T-helper 1 cell treated with Interleukin-12 subunit alpha and Interleukin-12 subunit beta and Interleukin-4 antibody, amounts not matched to agents 30 μg/mL and 1 μg/mL, for 36 hours (primary cell): Measurements from ENCODE around the gene UBQLN4.

Experiments used
- H3K27ac Mint-ChIP-seq: one replicate; pipeline ENCODE4 v1.8.0; 2021; ENCODE audit warnings: mild to moderate bottlenecking, mixed read lengths
- H3K27me3 Mint-ChIP-seq: one replicate; pipeline ENCODE4 v1.8.0; 2021; ENCODE audit warnings: low read depth, mixed read lengths
- H3K36me3 Mint-ChIP-seq: one replicate; pipeline ENCODE4 v1.8.0; 2021; ENCODE audit warnings: low read depth, mixed read lengths
- H3K4me1 Mint-ChIP-seq: one replicate; pipeline ENCODE4 v1.8.0; 2021; ENCODE audit warnings: low read depth, mixed read lengths
- H3K4me3 Mint-ChIP-seq: one replicate; pipeline ENCODE4 v1.8.0; 2021; ENCODE audit warnings: mild to moderate bottlenecking, moderate library complexity, mixed read lengths
- H3K9me3 Mint-ChIP-seq: one replicate; pipeline ENCODE4 v1.8.0; 2021; ENCODE audit warnings: mixed read lengths

Gene UBQLN4

GRCh38 chr1:156086256-156086662 is 32.7 kb upstream of the UBQLN4 start:
- H3K4me1 Mint-ChIP-seq: peaks cover 9% of the 10 kb centered on the region
- no peak overlapping the region for H3K27ac Mint-ChIP-seq
- no peaks in the 10 kb centered on the region for H3K36me3 Mint-ChIP-seq
- peaks cover 69% of the 10 kb centered on the region for H3K27me3 Mint-ChIP-seq
- H3K4me3 Mint-ChIP-seq: no peak overlapping the region
- no peaks in the 10 kb centered on the region for H3K9me3 Mint-ChIP-seq

GRCh38 chr1:156083800-156084790 is 30.5 kb upstream of the UBQLN4 start:
- Mint-ChIP-seq H3K36me3 (no peaks in the 10 kb centered on the region), H3K4me1 (peaks cover 8% of the 10 kb centered on the region), H3K27me3 (peaks cover 78% of the 10 kb centered on the region), H3K27ac (no peak overlapping the region), H3K4me3 (peak overlapping the region; percentile 70), H3K9me3 (no peaks in the 10 kb centered on the region)

GRCh38 chr1:156082309-156083091 is 28.9 kb upstream of the UBQLN4 start, which contains the start of gene MEX3A:
Gene MEX3A (minus strand): TSS chr1:156082465. CDS start chr1:156081998, 467 bp downstream.
- Mint-ChIP-seq H3K4me1 (peaks cover 8% of the 10 kb centered on the region), H3K27me3 (peaks cover 90% of the 10 kb centered on the region), H3K36me3 (no peaks in the 10 kb centered on the region), H3K27ac (no peak within 1 kb of the TSS), H3K4me3 (peak within 1 kb of the TSS; percentile 85), H3K9me3 (no peaks in the 10 kb centered on the region)

GRCh38 chr1:156081917-156082308 is 28.3 kb upstream of the UBQLN4 start:
- peak overlapping the region; percentile 85 for H3K4me3 Mint-ChIP-seq
- peaks cover 8% of the 10 kb centered on the region for H3K4me1 Mint-ChIP-seq
- H3K27ac Mint-ChIP-seq: no peak overlapping the region
- H3K36me3 Mint-ChIP-seq: no peaks in the 10 kb centered on the region
- no peaks in the 10 kb centered on the region for H3K9me3 Mint-ChIP-seq
- peaks cover 84% of the 10 kb centered on the region for H3K27me3 Mint-ChIP-seq

- H3K27me3 Mint-ChIP-seq: peaks cover 79% of the 10 kb centered on the region
These were observed 27.8 kb upstream of the UBQLN4 start for GRCh38 chr1:156081180-156081916.

DNA sequence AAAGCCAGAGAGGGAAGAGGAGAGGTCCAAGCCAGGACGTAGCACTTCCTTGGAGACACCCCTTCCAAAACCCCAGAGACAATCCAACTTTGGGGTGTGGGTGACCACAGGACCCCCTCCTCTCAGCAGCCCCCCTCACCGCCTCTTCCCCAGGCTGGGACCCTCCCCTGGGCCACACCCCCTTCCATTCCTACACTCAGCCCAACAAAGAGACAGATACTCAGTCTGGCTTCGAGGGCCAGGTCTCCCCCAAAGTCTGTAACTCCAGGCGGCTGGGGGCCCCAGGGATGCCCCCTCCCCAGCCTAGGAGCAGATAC is 27.2 kb upstream of the UBQLN4 start:
- Mint-ChIP-seq H3K9me3 (no peaks in the 10 kb centered on the region), H3K36me3 (no peaks in the 10 kb centered on the region), H3K4me1 (peaks cover 8% of the 10 kb centered on the region), H3K4me3 (no peak overlapping the region), H3K27me3 (peaks cover 75% of the 10 kb centered on the region), H3K27ac (no peak overlapping the region)

More at GRCh38 chr1:156081180-156081916, 27.8 kb upstream of the UBQLN4 start:
- H3K9me3 Mint-ChIP-seq: no peaks in the 10 kb centered on the region
- H3K27ac Mint-ChIP-seq: no peak overlapping the region
- peak overlapping the region; percentile 85 for H3K4me3 Mint-ChIP-seq
- H3K4me1 Mint-ChIP-seq: peaks cover 8% of the 10 kb centered on the region
- H3K36me3 Mint-ChIP-seq: no peaks in the 10 kb centered on the region

GRCh38 chr1:156080241-156080862 is 26.8 kb upstream of the UBQLN4 start:
- Mint-ChIP-seq H3K9me3 (no peaks in the 10 kb centered on the region), H3K4me1 (peaks cover 7% of the 10 kb centered on the region), H3K27me3 (peaks cover 76% of the 10 kb centered on the region), H3K4me3 (no peak overlapping the region), H3K36me3 (no peaks in the 10 kb centered on the region), H3K27ac (no peak overlapping the region)

GRCh38 chr1:156079762-156080161 is 26.2 kb upstream of the UBQLN4 start:
- Mint-ChIP-seq H3K27ac (no peak overlapping the region), H3K36me3 (no peaks in the 10 kb centered on the region), H3K9me3 (no peaks in the 10 kb centered on the region), H3K27me3 (peaks cover 73% of the 10 kb centered on the region), H3K4me1 (peaks cover 6% of the 10 kb centered on the region), H3K4me3 (no peak overlapping the region)

DNA sequence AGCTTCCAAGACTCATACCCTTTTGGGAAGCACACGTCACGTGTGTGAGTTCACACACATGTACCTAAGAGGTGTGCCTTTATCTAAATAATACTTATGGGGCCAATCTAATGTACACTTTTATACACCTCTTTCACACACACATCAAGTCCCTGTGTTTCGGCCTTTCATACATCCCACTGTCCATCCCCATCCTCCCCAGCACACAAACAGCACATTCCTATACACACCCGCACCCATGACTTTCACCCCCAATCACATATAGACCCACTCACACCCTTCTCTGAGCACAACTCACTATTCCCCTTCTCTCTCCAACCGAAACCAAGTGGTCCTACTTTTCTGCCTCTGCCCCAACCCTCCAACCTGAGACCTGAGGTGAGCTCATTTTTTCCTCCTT is 25.1 kb upstream of the UBQLN4 start:
- Mint-ChIP-seq H3K4me3 (no peak overlapping the region), H3K27me3 (peaks cover 63% of the 10 kb centered on the region), H3K4me1 (peaks cover 6% of the 10 kb centered on the region), H3K27ac (no peak overlapping the region), H3K36me3 (no peaks in the 10 kb centered on the region), H3K9me3 (no peaks in the 10 kb centered on the region)

- Mint-ChIP-seq H3K4me3 (no peak overlapping the region), H3K27me3 (peaks cover 52% of the 10 kb centered on the region), H3K27ac (no peak overlapping the region), H3K9me3 (no peaks in the 10 kb centered on the region), H3K4me1 (peaks cover 2% of the 10 kb centered on the region), H3K36me3 (no peaks in the 10 kb centered on the region)
These were observed 23.8 kb upstream of the UBQLN4 start for GRCh38 chr1:156077430-156077760.

DNA sequence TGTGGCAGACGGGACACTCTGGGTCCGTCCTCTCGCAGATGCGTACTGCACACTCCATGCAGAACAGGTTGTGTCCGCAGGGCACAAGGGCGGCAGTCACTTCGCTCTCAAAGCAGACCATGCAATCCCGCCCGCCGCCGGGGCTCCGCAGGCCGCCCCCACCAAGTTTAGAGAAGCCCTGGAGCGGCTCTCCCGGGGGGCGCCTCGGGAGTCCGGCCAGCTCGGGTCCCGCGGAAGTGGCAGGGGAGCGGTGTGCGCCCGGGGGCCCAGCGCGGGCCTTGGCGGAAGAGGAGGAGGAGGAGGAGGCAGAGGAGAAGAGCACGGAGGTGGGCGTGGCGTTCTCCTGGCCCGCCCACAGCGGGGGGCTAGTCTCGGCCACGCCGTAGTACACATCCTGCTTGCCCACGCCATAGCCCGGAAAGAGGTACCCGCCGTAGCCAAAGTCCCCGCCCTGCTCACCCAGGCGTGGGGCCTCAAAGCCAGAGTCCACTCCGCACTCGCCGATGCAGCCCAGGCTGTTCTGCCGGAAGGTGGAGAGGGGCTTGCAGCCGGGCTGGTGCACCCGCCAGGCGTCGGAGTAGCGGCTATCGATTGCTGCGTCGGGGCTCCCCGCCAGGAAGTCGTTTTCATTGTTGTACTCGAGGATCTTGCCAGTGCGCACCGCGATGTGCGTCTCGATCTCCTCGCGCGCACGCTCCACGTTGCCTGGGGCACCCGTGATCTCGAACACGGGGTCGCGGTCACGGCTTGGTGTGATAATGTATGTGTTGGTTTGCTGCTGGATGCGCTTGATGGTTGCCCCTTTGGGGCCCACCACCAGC is 23.2 kb upstream of the UBQLN4 start:
- peaks cover 49% of the 10 kb centered on the region for H3K27me3 Mint-ChIP-seq
- no peak overlapping the region for H3K4me3 Mint-ChIP-seq
- no peaks in the 10 kb centered on the region for H3K36me3 Mint-ChIP-seq
- H3K9me3 Mint-ChIP-seq: no peaks in the 10 kb centered on the region
- H3K27ac Mint-ChIP-seq: no peak overlapping the region
- peaks cover 1% of the 10 kb centered on the region for H3K4me1 Mint-ChIP-seq

- Mint-ChIP-seq H3K27me3 (peaks cover 43% of the 10 kb centered on the region), H3K9me3 (no peaks in the 10 kb centered on the region), H3K4me3 (no peak overlapping the region), H3K4me1 (no peaks in the 10 kb centered on the region), H3K27ac (no peak overlapping the region), H3K36me3 (no peaks in the 10 kb centered on the region)
These were observed 22.2 kb upstream of the UBQLN4 start for GRCh38 chr1:156075775-156076204.

DNA sequence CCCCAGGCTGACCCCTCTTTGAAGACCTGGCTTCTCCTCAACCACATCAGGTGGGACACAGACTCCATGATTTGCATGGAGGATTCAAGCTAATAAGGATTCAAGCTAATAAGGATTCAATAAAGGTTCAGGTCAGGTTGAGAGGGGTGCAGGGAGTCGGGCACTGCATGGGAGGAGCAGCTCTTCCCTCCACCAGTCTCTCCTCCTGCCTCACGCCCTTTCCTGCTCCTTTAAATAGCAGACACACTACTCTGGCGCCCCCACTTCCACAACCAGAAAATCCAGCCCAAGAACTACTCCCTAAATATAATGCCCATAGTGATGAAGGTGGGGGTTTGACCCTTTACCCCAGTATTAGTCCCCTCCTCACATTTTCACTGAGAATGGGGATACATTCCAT is 21.6 kb upstream of the UBQLN4 start:
- Mint-ChIP-seq H3K27ac (no peak overlapping the region), H3K4me1 (no peaks in the 10 kb centered on the region), H3K27me3 (peaks cover 40% of the 10 kb centered on the region), H3K9me3 (no peaks in the 10 kb centered on the region), H3K4me3 (no peak overlapping the region), H3K36me3 (no peaks in the 10 kb centered on the region)
